K562 (cell line): ENCODE results near the gene RPS8. TPM values are rescaled to one million over a fixed set of nuclear protein-coding genes. Genes with fewer than 3 reads are reported as not detected.

Experiments used
- ATAC-seq: fragments of 200-7000 bp; cut with Tn5 transposase; 3 replicates; pipeline ENCODE4 v1.9.1; 2020; ENCODE audit warnings: moderate library complexity
- BruUV-seq: library from RNA; stranded (reverse); fragments of 400-500 nt; replicated peaks from 2 replicates; lab custom pipeline; 2021; lab: Mats Ljungman, UMichigan
- CTCF ChIA-PET: fragments of 300-600 bp; formaldehyde crosslinking; extraction: SDS; loops from one replicate; lab custom pipeline; 2021; ENCODE audit warnings: low intra/inter-chr PET ratio; lab: Yijun Ruan, JAX
- POLR2A ChIA-PET: fragments of 300-600, 350-650 bp; sonication (Branson Sonifier 250); formaldehyde crosslinking; extraction: SDS; loops from one replicate; lab custom pipeline; 2021; ENCODE audit warnings: antibody characterized with exemption, inconsistent platforms; lab: Yijun Ruan, JAX
- DNase-seq, 4 experiments: peaks; one replicate each; pipeline versions ENCODE4 v3.0.0 to v3.0.0-alpha.2; 2011 to 2018; ENCODE audit warnings: low spot score in 3 of 4, mixed read lengths in 3 of 4; ENCODE audit errors: extremely low read depth in 1 of 4
- FAIRE-seq: peaks from 2 replicates; lab custom pipeline; 2011; peaks lifted over from hg19 to GRCh38; lab: Jason Lieb, UNC
- H2AFZ ChIP-seq: 2 replicates; pipeline ENCODE4 v1.6.0; 2011; ENCODE audit warnings: low read depth, low read length, control low read depth, inconsistent platforms
- H3K27ac ChIP-seq: fragments of 200-600 bp; 3 replicates; pipeline ENCODE4 v1.8.0; 2011; ENCODE audit warnings: low read depth, mild to moderate bottlenecking, control low read depth, inconsistent platforms, low read length, moderate library complexity, mixed read lengths; ENCODE audit errors: extremely low read depth
- H3K27me3 ChIP-seq, 2 experiments: fragments of 300-600 bp in 1 of 2; 2 replicates in 1 of 2; 3 replicates in 1 of 2; pipeline versions ENCODE4 v1.6.0 to v1.8.0; 2011; ENCODE audit warnings: inconsistent platforms in 2 of 2, low read length in 2 of 2, mild to moderate bottlenecking in 1 of 2, mixed read lengths in 1 of 2, moderate library complexity in 1 of 2; ENCODE audit not compliant: control insufficient read depth in 2 of 2, insufficient read depth in 2 of 2
- H3K36me3 ChIP-seq: fragments of 300-600 bp; 3 replicates; pipeline ENCODE4 v1.8.0; 2011; ENCODE audit warnings: mild to moderate bottlenecking, low read length, inconsistent platforms; ENCODE audit not compliant: control insufficient read depth, insufficient read depth
- H3K4me1 ChIP-seq, 2 experiments: fragments of 200-600 bp in 1 of 2; replicated peaks in 1 of 2; 2 replicates in 1 of 2; 3 replicates in 1 of 2; pipeline versions ENCODE4 v1.5.1 to v1.8.0; 2011; ENCODE audit warnings: inconsistent platforms in 2 of 2, low read length in 2 of 2, mild to moderate bottlenecking in 1 of 2, mixed read lengths in 1 of 2, moderate library complexity in 1 of 2; ENCODE audit not compliant: control insufficient read depth in 2 of 2, insufficient read depth in 2 of 2
- H3K4me2 ChIP-seq: 2 replicates; pipeline ENCODE4 v1.6.1; 2011; ENCODE audit warnings: low read length, control low read depth, inconsistent platforms, mixed read lengths; ENCODE audit not compliant: insufficient read depth
- H3K4me3 ChIP-seq: fragments of 200-600 bp; sonication (generic), shearing (Covaris generic); 2 replicates; pipeline ENCODE4 v1.5.1; 2016; ENCODE audit warnings: control low read depth, inconsistent platforms
- H3K79me2 ChIP-seq: fragments of 200-600 bp; 3 replicates; pipeline ENCODE4 v1.8.0; 2011; ENCODE audit warnings: low read length, inconsistent platforms; ENCODE audit not compliant: control insufficient read depth, insufficient read depth
- H3K9ac ChIP-seq, 2 experiments: 2 replicates each; pipeline versions ENCODE4 v1.6.0 to v1.6.1; 2011; ENCODE audit warnings: low read depth in 2 of 2, low read length in 2 of 2, control low read depth in 1 of 2, inconsistent platforms in 1 of 2, mild to moderate bottlenecking in 1 of 2, mixed read lengths in 1 of 2; ENCODE audit not compliant: insufficient read depth in 1 of 2
- H3K9me1 ChIP-seq: one replicate; pipeline ENCODE4 v1.6.0; 2011; ENCODE audit warnings: inconsistent platforms, mild to moderate bottlenecking, low read length, moderate library complexity; ENCODE audit not compliant: control insufficient read depth, insufficient read depth
- H3K9me3 ChIP-seq: replicated peaks from 2 replicates; pipeline ENCODE4 v1.5.1; 2011; ENCODE audit warnings: low read depth, low read length, inconsistent platforms; ENCODE audit not compliant: control insufficient read depth, insufficient read depth
- H4K20me1 ChIP-seq: replicated peaks from 2 replicates; pipeline ENCODE4 v1.6.1; 2011; ENCODE audit warnings: low read length, inconsistent platforms, mixed read lengths; ENCODE audit not compliant: control insufficient read depth, insufficient read depth
- CHD7 ChIP-seq: fragments of 200-600 bp; sonication (generic); IDR thresholded peaks from one replicate; pipeline ENCODE4 v1.6.1; 2012; ENCODE audit warnings: mild to moderate bottlenecking, low read depth, low read length, inconsistent platforms
- ELF1 ChIP-seq: fragments of 200-800 bp; sonication (Bioruptor generic); IDR thresholded peaks from 2 replicates; pipeline ENCODE4 v1.6.1; 2016; ENCODE audit warnings: missing genetic modification characterization, missing compliant biosample characterization
- GABPB1 ChIP-seq: sonication (generic); formaldehyde crosslinking; IDR thresholded peaks from 2 replicates; pipeline ENCODE4 v1.8.0; 2022; ENCODE audit warnings: mild to moderate bottlenecking, missing genetic modification reagents
- MEF2A ChIP-seq: IDR thresholded peaks from 2 replicates; pipeline ENCODE4 v1.6.1; 2011; ENCODE audit warnings: low read depth, mild to moderate bottlenecking, low read length, moderate library complexity; ENCODE audit not compliant: control insufficient read depth
- SMC3 ChIP-seq: conservative IDR thresholded peaks from 2 replicates; pipeline ENCODE4 v1.6.1; 2011; ENCODE audit warnings: low read depth, low read length, improper control_type of control experiment; ENCODE audit not compliant: insufficient read depth
- TCF3 ChIP-seq: sonication (generic); formaldehyde crosslinking; IDR thresholded peaks from 2 replicates; pipeline ENCODE4 v1.4.0; 2020; ENCODE audit warnings: mild to moderate bottlenecking, missing genetic modification reagents
- ZNF507 ChIP-seq: conservative IDR thresholded peaks from 2 replicates; pipeline ENCODE4 v1.6.1; 2017; ENCODE audit warnings: missing genetic modification characterization, missing compliant biosample characterization
- WGBS: fragments of 100-300 bp; shearing (Covaris generic); methylation state at CpG from one replicate; pipeline ENCODE4 v1.1.6; 2016; ENCODE audit warnings: low coverage, mixed read lengths; ENCODE audit not compliant: insufficient coverage; ENCODE audit errors: missing lambda C conversion rate; 5-methylcytosine and 5-hydroxymethylcytosine counted together
- in situ Hi-C: fragments of 300-500 bp; cut with MboI; formaldehyde crosslinking; loops from 4 replicates; pipeline ENCODE4 v1.15.0; 2018; ENCODE audit warnings: inconsistent platforms, mixed read lengths
- intact Hi-C: fragments of 100-400 bp; cut with micrococcal nuclease; formaldehyde crosslinking; loops from 2 replicates; pipeline ENCODE4 v1.14.2; 2022
- polyA plus RNA-seq, 8 experiments: library from polyadenylated mRNA; depleted of rRNA in 4 of 8; stranded (reverse) in 5 of 8; unstranded in 3 of 8; fragments of >200 nt; fragmentation: Nextera tagmentation in 2 of 8; fragmentation: Illumina TruSeq in 1 of 8; extraction: Ambion mirVana in 2 of 8; extraction: Trizol in 1 of 8; gene quantifications; 2 replicates each; pipeline versions ENCODE4 v1.2.1 to v1.2.3, GENCODE V29; 2011 to 2014; ENCODE audit warnings: inconsistent platforms in 1 of 8, missing spikeins in 1 of 8
- total RNA-seq, 7 experiments: library from RNA; depleted of rRNA in 6 of 7; stranded (reverse); fragments of >200 nt in 6 of 7; fragmentation: Illumina TruSeq in 2 of 7; extraction: Trizol in 2 of 7; gene quantifications; 2 replicates each; pipeline versions ENCODE4 v1.2.1 to v1.2.3, GENCODE V29; 2011 to 2021; ENCODE audit warnings: low replicate concordance in 1 of 7

Gene RPS8
- total and polyA plus RNA-seq, 9 of the 15 experiments (the other 6 are each of a cell fraction or from before 2014, with no cell fraction given): 2,431 to 4,168 (median 3,109) TPM

- H3K9ac ChIP-seq: peak within 1 kb of the TSS; percentile 96 to 97
- peak; percentile 98 for ATAC-seq
- no peaks in the 10 kb centered on the region for H3K27me3 ChIP-seq
- H3K36me3 ChIP-seq: peaks cover 34% of the 10 kb centered on the region
- POLR2A ChIA-PET: interaction anchor here (0.9 to 14.7 kb wide), 9 partner anchors 8 to 79 kb away, joined by 3 to 199 read pairs (median 4); partner anchors contain the start of gene RPS8
- WGBS: under 1% methylated on average over 57 of the region's 57 CpGs
- BruUV-seq: TSS peak; percentile 99
- no peaks in the 10 kb centered on the region for H3K9me3 ChIP-seq
- H3K4me1 ChIP-seq: peaks cover 13 to 22% of the 10 kb centered on the region in 2 experiments; a peak in 4 of 5 replicates
- CTCF ChIA-PET: interaction anchor here (0.6 kb wide), 1 partner anchor 27 kb away, joined by 3 read pairs; no protein-coding TSS in a partner anchor
- H3K4me2 ChIP-seq: peak within 1 kb of the TSS; percentile 94
- FAIRE-seq: peak; percentile 94
- peak within 1 kb of the TSS; percentile 68 for H3K4me3 ChIP-seq
- H3K9me1 ChIP-seq: no peaks in the 10 kb centered on the region
- intact Hi-C loops: loop anchor here (1.0 to 2.0 kb wide), 2 partner anchors 8 to 35 kb away; partner anchors contain the start of genes RNU5D-1 and RPS8
- peak within 1 kb of the TSS; percentile 95 for H3K27ac ChIP-seq
- no peaks in the 10 kb centered on the region for H4K20me1 ChIP-seq
- peaks cover 47% of the 10 kb centered on the region for H3K79me2 ChIP-seq
- in situ Hi-C loops: no loop called here
- DNase-seq: peak; percentile 97 to 100 (median 98)
- H2AFZ ChIP-seq: peak within 1 kb of the TSS; percentile 90
- no peak for TF ChIP-seq MEF2A
- TF ChIP-seq GABPB1 (CRISPR knock-in tag): peak; percentile 62; the same call in 1 of the 2 replicates
- no peak for TF ChIP-seq ZNF507 (tag)
- no peak for TF ChIP-seq CHD7
- TF ChIP-seq ELF1 (tag): peak; percentile 83
- no peak; the same call in 1 of the 2 replicates for TF ChIP-seq TCF3 (CRISPR knock-in tag)
- no peak for TF ChIP-seq SMC3
These were observed 35.8 kb upstream of the RPS8 start, which contains the start of gene KIF2C for GRCh38 chr1:44739307-44740178. KIF2C (plus strand) TSS chr1:44739837; CDS start chr1:44739933, 96 bp downstream.
